ENCODE results near the gene MSTN. TPM values are rescaled to one million over a fixed set of nuclear protein-coding genes. Genes with fewer than 3 reads are reported as not detected.

MSTN gene
- total and polyA plus RNA-seq, 4 donors, result 0.08 to 0.21 (median 0.09) TPM; not detected in 1

DNA sequence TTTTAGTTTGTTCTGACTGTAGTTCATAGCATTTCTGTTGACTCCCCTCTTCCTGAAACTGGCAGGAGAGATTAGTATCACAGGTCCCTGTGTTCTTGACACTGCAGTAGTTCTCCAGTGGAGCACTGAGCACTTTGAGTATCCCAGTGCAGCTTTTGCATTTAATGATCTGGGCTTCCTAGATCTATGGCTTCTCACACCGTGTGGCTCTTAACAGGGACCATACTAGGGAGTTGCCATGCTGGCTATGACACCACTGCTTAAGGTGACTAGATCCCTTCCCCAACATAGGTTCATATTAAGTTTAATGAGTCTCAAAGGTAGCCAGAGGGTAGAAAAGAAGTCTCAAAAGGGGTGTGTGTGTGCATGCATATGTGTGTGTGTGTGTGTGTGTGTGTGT, 6.2 kb upstream of the MSTN start:
- Histone ChIP-seq H3K9me3 (ENCODE audit: control insufficient read depth in 4 of 4, low read length in 3 of 4) (no peaks in the 10 kb centered on the region), H3K4me3 (ENCODE audit: low read depth in 1 of 3, low read length in 3 of 3) (no peak overlapping the region), H3K27ac (ENCODE audit: low read depth in 1 of 2, low read length in 2 of 2) (no peak overlapping the region), H3K9ac (ENCODE audit: low read depth in 1 of 2, low read length in 2 of 2) (no peak overlapping the region), H3K36me3 (ENCODE audit: control insufficient read depth in 4 of 4, insufficient read depth in 3 of 4, low read depth in 1 of 4, low read length in 3 of 4) (no peaks in the 10 kb centered on the region), H3K4me1 (ENCODE audit: control insufficient read depth in 4 of 4, insufficient read depth in 4 of 4, low read length in 3 of 4) (peaks cover 0 to 7% (median 1%) of the 10 kb centered on the region in 4 donors), H3K27me3 (ENCODE audit: control insufficient read depth in 4 of 4, insufficient read depth in 4 of 4, low read length in 3 of 4) (no peaks in the 10 kb centered on the region)
- no peak for DNase-seq (ENCODE audit: low spot score)
- 68% methylated on average over 1 of the region's 1 CpG for WGBS
- TF ChIP-seq HNF4A (conservative IDR thresholded peaks at IDR 0.05), result no peak
- no peak for TF ChIP-seq JUND (IDR thresholded peaks at IDR 0.05)
- no peak for TF ChIP-seq GABPA (IDR thresholded peaks at IDR 0.05 in 1 of 2, conservative IDR thresholded peaks at IDR 0.05 in 1 of 2)
- no peak for TF ChIP-seq FOXA1 (IDR thresholded peaks at IDR 0.05)
- TF ChIP-seq FOXA2 (IDR thresholded peaks at IDR 0.05), result no peak
- no peak for TF ChIP-seq SP1 (IDR thresholded peaks at IDR 0.05)
- TF ChIP-seq, protein P1, sequence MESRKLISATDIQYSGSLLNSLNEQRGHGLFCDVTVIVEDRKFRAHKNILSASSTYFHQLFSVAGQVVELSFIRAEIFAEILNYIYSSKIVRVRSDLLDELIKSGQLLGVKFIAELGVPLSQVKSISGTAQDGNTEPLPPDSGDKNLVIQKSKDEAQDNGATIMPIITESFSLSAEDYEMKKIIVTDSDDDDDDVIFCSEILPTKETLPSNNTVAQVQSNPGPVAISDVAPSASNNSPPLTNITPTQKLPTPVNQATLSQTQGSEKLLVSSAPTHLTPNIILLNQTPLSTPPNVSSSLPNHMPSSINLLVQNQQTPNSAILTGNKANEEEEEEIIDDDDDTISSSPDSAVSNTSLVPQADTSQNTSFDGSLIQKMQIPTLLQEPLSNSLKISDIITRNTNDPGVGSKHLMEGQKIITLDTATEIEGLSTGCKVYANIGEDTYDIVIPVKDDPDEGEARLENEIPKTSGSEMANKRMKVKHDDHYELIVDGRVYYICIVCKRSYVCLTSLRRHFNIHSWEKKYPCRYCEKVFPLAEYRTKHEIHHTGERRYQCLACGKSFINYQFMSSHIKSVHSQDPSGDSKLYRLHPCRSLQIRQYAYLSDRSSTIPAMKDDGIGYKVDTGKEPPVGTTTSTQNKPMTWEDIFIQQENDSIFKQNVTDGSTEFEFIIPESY (IDR thresholded peaks at IDR 0.05), result no peak
- TF ChIP-seq, protein P2, sequence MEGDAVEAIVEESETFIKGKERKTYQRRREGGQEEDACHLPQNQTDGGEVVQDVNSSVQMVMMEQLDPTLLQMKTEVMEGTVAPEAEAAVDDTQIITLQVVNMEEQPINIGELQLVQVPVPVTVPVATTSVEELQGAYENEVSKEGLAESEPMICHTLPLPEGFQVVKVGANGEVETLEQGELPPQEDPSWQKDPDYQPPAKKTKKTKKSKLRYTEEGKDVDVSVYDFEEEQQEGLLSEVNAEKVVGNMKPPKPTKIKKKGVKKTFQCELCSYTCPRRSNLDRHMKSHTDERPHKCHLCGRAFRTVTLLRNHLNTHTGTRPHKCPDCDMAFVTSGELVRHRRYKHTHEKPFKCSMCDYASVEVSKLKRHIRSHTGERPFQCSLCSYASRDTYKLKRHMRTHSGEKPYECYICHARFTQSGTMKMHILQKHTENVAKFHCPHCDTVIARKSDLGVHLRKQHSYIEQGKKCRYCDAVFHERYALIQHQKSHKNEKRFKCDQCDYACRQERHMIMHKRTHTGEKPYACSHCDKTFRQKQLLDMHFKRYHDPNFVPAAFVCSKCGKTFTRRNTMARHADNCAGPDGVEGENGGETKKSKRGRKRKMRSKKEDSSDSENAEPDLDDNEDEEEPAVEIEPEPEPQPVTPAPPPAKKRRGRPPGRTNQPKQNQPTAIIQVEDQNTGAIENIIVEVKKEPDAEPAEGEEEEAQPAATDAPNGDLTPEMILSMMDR (IDR thresholded peaks at IDR 0.05; ENCODE audit: low read depth, low read length, missing input control), result no peak
- TF ChIP-seq, protein P3, sequence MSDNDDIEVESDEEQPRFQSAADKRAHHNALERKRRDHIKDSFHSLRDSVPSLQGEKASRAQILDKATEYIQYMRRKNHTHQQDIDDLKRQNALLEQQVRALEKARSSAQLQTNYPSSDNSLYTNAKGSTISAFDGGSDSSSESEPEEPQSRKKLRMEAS (IDR thresholded peaks at IDR 0.05), result no peak
- TF ChIP-seq HNF4G (IDR thresholded peaks at IDR 0.05), result no peak
- no peak for TF ChIP-seq YY1 (IDR thresholded peaks at IDR 0.05)

DNA sequence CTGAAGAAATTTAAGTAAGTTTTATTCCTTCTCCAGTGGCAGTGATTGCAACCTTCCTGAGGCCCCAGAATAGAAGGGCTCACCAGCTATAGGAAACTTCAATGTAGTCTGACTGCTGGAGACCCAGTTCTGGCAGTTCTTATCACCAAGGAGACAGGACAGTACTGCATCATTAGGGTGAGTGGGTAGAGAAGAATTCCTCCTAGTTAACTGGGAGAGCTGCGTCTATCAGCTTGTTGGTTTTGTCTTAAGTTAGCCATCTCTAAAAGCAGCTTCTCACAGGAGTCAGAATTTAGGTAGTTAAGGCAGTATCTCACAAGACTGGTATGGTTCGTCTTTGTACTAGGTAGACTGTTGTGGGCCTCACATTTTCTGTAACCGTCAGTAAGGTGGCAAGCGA, 3.3 kb upstream of the MSTN start:
- no peak for DNase-seq (ENCODE audit: low spot score)
- WGBS, result 96% methylated on average over 4 of the region's 4 CpGs
- Histone ChIP-seq H3K9ac (ENCODE audit: low read depth in 1 of 2, low read length in 2 of 2) (no peak overlapping the region), H3K4me3 (ENCODE audit: low read depth in 1 of 3, low read length in 3 of 3) (no peak overlapping the region), H3K36me3 (ENCODE audit: control insufficient read depth in 4 of 4, insufficient read depth in 3 of 4, low read depth in 1 of 4, low read length in 3 of 4) (no peaks in the 10 kb centered on the region), H3K9me3 (ENCODE audit: control insufficient read depth in 4 of 4, low read length in 3 of 4) (no peaks in the 10 kb centered on the region), H3K27ac (ENCODE audit: low read depth in 1 of 2, low read length in 2 of 2) (no peak overlapping the region), H3K4me1 (ENCODE audit: control insufficient read depth in 4 of 4, insufficient read depth in 4 of 4, low read length in 3 of 4) (peaks cover 0 to 6% (median 1%) of the 10 kb centered on the region in 4 donors), H3K27me3 (ENCODE audit: control insufficient read depth in 4 of 4, insufficient read depth in 4 of 4, low read length in 3 of 4) (no peaks in the 10 kb centered on the region)
- TF ChIP-seq, protein P3 (IDR thresholded peaks at IDR 0.05), result no peak
- TF ChIP-seq TAF1 (conservative IDR thresholded peaks at IDR 0.05) (no peak), FOXA2 (IDR thresholded peaks at IDR 0.05) (no peak), GABPA (IDR thresholded peaks at IDR 0.05 in 1 of 2, conservative IDR thresholded peaks at IDR 0.05 in 1 of 2) (no peak), RXRA (IDR thresholded peaks at IDR 0.05) (no peak), JUND (IDR thresholded peaks at IDR 0.05) (no peak), YY1 (IDR thresholded peaks at IDR 0.05) (no peak), RAD21 (IDR thresholded peaks at IDR 0.05) (no peak), HNF4A (conservative IDR thresholded peaks at IDR 0.05) (no peak), NR2F2 (IDR thresholded peaks at IDR 0.05) (no peak)
- TF ChIP-seq, protein P1 (IDR thresholded peaks at IDR 0.05), result no peak
- TF ChIP-seq, protein P4, sequence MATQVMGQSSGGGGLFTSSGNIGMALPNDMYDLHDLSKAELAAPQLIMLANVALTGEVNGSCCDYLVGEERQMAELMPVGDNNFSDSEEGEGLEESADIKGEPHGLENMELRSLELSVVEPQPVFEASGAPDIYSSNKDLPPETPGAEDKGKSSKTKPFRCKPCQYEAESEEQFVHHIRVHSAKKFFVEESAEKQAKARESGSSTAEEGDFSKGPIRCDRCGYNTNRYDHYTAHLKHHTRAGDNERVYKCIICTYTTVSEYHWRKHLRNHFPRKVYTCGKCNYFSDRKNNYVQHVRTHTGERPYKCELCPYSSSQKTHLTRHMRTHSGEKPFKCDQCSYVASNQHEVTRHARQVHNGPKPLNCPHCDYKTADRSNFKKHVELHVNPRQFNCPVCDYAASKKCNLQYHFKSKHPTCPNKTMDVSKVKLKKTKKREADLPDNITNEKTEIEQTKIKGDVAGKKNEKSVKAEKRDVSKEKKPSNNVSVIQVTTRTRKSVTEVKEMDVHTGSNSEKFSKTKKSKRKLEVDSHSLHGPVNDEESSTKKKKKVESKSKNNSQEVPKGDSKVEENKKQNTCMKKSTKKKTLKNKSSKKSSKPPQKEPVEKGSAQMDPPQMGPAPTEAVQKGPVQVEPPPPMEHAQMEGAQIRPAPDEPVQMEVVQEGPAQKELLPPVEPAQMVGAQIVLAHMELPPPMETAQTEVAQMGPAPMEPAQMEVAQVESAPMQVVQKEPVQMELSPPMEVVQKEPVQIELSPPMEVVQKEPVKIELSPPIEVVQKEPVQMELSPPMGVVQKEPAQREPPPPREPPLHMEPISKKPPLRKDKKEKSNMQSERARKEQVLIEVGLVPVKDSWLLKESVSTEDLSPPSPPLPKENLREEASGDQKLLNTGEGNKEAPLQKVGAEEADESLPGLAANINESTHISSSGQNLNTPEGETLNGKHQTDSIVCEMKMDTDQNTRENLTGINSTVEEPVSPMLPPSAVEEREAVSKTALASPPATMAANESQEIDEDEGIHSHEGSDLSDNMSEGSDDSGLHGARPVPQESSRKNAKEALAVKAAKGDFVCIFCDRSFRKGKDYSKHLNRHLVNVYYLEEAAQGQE (IDR thresholded peaks at IDR 0.05), result no peak

All from liver (tissue), 9 donors.